Keratinocyte (primary cell): ENCODE measurements around the gene PAH. TPM values are rescaled to one million over a fixed set of nuclear protein-coding genes. Genes with fewer than 3 reads are reported as not detected.

ENCODE experiments used
- DNase-seq: peaks from one replicate; pipeline ENCODE4 v3.0.0-alpha.2; 2011; ENCODE audit warnings: low read depth, missing footprints, low spot score
- FAIRE-seq: peaks from 2 replicates; lab custom pipeline; 2011; peaks lifted over from hg19 to GRCh38; lab: Jason Lieb, UNC
- H2AFZ ChIP-seq: 2 replicates; pipeline ENCODE4 v1.6.0; 2012; ENCODE audit warnings: low read length, control low read depth, inconsistent platforms; ENCODE audit not compliant: control insufficient read depth
- H3K27ac ChIP-seq: 2 replicates; pipeline ENCODE4 v1.5.1; 2011; ENCODE audit warnings: low read length; ENCODE audit not compliant: control insufficient read depth, insufficient read depth
- H3K27me3 ChIP-seq: 3 replicates; pipeline ENCODE4 v1.6.0; 2011; ENCODE audit warnings: low read length; ENCODE audit not compliant: control insufficient read depth, insufficient read depth; ENCODE audit errors: extremely low read depth
- H3K36me3 ChIP-seq, 2 experiments: 2 replicates in 1 of 2; 3 replicates in 1 of 2; pipeline ENCODE4 v1.5.1; 2011; ENCODE audit warnings: low read length in 2 of 2, mild to moderate bottlenecking in 1 of 2; ENCODE audit not compliant: control insufficient read depth in 2 of 2, insufficient read depth in 2 of 2; ENCODE audit errors: extremely low read depth in 1 of 2
- H3K4me1 ChIP-seq: 3 replicates; pipeline ENCODE4 v1.5.1; 2011; ENCODE audit warnings: low read length; ENCODE audit not compliant: control insufficient read depth, insufficient read depth; ENCODE audit errors: extremely low read depth
- H3K4me2 ChIP-seq: 3 replicates; pipeline ENCODE4 v1.6.0; 2011; ENCODE audit warnings: low read depth, low read length; ENCODE audit not compliant: control insufficient read depth, insufficient read depth; ENCODE audit errors: extremely low read depth
- H3K4me3 ChIP-seq, 3 experiments: fragments of 200-600 bp in 1 of 3; sonication (generic) in 1 of 3; 2 replicates in 2 of 3; 3 replicates in 1 of 3; pipeline ENCODE4 v1.5.1; 2011 to 2016; ENCODE audit warnings: low read length in 3 of 3, mild to moderate bottlenecking in 3 of 3, control low read depth in 2 of 3, inconsistent platforms in 1 of 3, low read depth in 1 of 3, mixed read lengths in 1 of 3, mixed run types in 1 of 3, moderate library complexity in 1 of 3; ENCODE audit not compliant: control insufficient read depth in 2 of 3, insufficient read depth in 2 of 3; ENCODE audit errors: extremely low read depth in 1 of 3
- H3K79me2 ChIP-seq: 2 replicates; pipeline ENCODE4 v1.6.0; 2012; ENCODE audit warnings: low read length; ENCODE audit not compliant: control insufficient read depth, insufficient read depth
- H3K9ac ChIP-seq: 3 replicates; pipeline ENCODE4 v1.6.0; 2011; ENCODE audit warnings: low read length; ENCODE audit not compliant: control insufficient read depth, insufficient read depth; ENCODE audit errors: extremely low read depth
- H3K9me1 ChIP-seq: 3 replicates; pipeline ENCODE4 v1.6.0; 2011; ENCODE audit warnings: low read length; ENCODE audit not compliant: control insufficient read depth, insufficient read depth; ENCODE audit errors: extremely low read depth
- H3K9me3 ChIP-seq: 2 replicates; pipeline ENCODE4 v1.5.1; 2012; ENCODE audit warnings: low read depth, low read length; ENCODE audit not compliant: control insufficient read depth
- H4K20me1 ChIP-seq: 3 replicates; pipeline ENCODE4 v1.6.0; 2011; ENCODE audit warnings: low read length; ENCODE audit not compliant: control insufficient read depth, insufficient read depth; ENCODE audit errors: extremely low read depth
- EZH2 ChIP-seq: IDR thresholded peaks from one replicate; pipeline ENCODE4 v1.6.1; 2012; ENCODE audit warnings: inconsistent platforms, mild to moderate bottlenecking, low read length, moderate library complexity
- dilution Hi-C: fragments of 300-500 bp; cut with MboI; formaldehyde crosslinking; loops from one replicate; pipeline ENCODE4 v1.7.0; 2020; ENCODE audit warnings: low sequenced_read_pairs; ENCODE audit not compliant: extremely low pct_ligation_motif_present
- polyA plus RNA-seq, 5 experiments: library from polyadenylated mRNA; depleted of rRNA in 3 of 5; stranded (reverse) in 3 of 5; stranded (forward) in 1 of 5; unstranded in 1 of 5; fragments of >200 nt; gene quantifications; 1 replicate in 1 of 5; 2 replicates in 3 of 5; 3 replicates in 1 of 5; pipeline versions ENCODE4 v1.2.1 to v1.2.3, GENCODE V29; 2011 to 2012; ENCODE audit warnings: missing spikeins in 2 of 5, low read depth in 1 of 5, low replicate concordance in 1 of 5
- TF ChIP-seq, protein P1 (sequence below), 3 experiments: IDR thresholded peaks in 1 of 3; conservative IDR thresholded peaks in 1 of 3; optimal IDR thresholded peaks in 1 of 3; 2 replicates in 2 of 3; 3 replicates in 1 of 3; pipeline versions ENCODE3 to v1.5.1; 2011; ENCODE audit warnings: low read length in 3 of 3, mild to moderate bottlenecking in 3 of 3, moderate library complexity in 2 of 3, control low read depth in 1 of 3, inconsistent platforms in 1 of 3; ENCODE audit not compliant: insufficient read depth in 2 of 3; ENCODE audit errors: extremely low read depth in 1 of 3

PAH gene
- polyA plus RNA-seq, 1 donor (not counting 4 experiments of a cell fraction or from before 2014, with no cell fraction given): not detected

- no peak overlapping the region for H3K4me3 ChIP-seq
- DNase-seq (no peak), FAIRE-seq (no peak)
- H3K4me2 ChIP-seq: no peak overlapping the region
- no peaks in the 10 kb centered on the region for H3K9me1 ChIP-seq
- H3K36me3 ChIP-seq: no peaks in the 10 kb centered on the region
- H3K9ac ChIP-seq: no peak overlapping the region
- H2AFZ ChIP-seq: no peak overlapping the region
- H3K27ac ChIP-seq: no peak overlapping the region
- dilution Hi-C loops: no loop called here
- TF ChIP-seq, protein P1, sequence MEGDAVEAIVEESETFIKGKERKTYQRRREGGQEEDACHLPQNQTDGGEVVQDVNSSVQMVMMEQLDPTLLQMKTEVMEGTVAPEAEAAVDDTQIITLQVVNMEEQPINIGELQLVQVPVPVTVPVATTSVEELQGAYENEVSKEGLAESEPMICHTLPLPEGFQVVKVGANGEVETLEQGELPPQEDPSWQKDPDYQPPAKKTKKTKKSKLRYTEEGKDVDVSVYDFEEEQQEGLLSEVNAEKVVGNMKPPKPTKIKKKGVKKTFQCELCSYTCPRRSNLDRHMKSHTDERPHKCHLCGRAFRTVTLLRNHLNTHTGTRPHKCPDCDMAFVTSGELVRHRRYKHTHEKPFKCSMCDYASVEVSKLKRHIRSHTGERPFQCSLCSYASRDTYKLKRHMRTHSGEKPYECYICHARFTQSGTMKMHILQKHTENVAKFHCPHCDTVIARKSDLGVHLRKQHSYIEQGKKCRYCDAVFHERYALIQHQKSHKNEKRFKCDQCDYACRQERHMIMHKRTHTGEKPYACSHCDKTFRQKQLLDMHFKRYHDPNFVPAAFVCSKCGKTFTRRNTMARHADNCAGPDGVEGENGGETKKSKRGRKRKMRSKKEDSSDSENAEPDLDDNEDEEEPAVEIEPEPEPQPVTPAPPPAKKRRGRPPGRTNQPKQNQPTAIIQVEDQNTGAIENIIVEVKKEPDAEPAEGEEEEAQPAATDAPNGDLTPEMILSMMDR (optimal IDR thresholded peaks at IDR 0.05 in 1 of 3, IDR thresholded peaks at IDR 0.05 in 1 of 3, conservative IDR thresholded peaks at IDR 0.05 in 1 of 3; ENCODE audit: extremely low read depth in 1 of 3, insufficient read depth in 2 of 3, low read length in 3 of 3): no peak
- TF ChIP-seq EZH2: no peak
- H3K9me3 ChIP-seq: no peaks in the 10 kb centered on the region
- H3K4me1 ChIP-seq: no peaks in the 10 kb centered on the region
- H4K20me1 ChIP-seq: no peaks in the 10 kb centered on the region
- H3K79me2 ChIP-seq: no peaks in the 10 kb centered on the region
- H3K27me3 ChIP-seq: peaks cover 80% of the 10 kb centered on the region
Observed at GRCh38 chr12:102963796-102964195, 46.8 kb upstream of the PAH start.

DNA sequence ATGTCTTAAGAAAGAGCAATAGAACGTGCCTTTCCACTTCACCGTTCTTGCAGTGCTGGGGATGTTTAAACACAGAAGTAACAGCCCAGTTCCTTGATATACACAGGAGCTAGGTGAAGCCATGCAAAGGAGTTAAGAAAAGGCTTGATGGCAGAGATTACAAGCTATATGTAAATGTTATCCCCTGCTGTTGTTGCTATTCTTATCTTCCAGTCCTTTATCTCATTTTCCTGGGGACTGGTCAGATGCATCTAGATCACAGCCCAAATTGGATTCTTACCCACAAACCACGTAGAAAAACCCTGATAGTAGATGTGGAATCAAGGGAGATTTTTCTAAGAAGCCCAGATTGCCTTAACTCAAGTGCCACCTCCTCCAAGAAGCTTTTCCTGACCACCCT lies 45.9 kb upstream of the PAH start:
- TF ChIP-seq, protein P1 (optimal IDR thresholded peaks at IDR 0.05 in 1 of 3, IDR thresholded peaks at IDR 0.05 in 1 of 3, conservative IDR thresholded peaks at IDR 0.05 in 1 of 3; ENCODE audit: extremely low read depth in 1 of 3, insufficient read depth in 2 of 3, low read length in 3 of 3): no peak
- peak; percentile 6 for TF ChIP-seq EZH2
- Histone ChIP-seq H3K9me1 (no peaks in the 10 kb centered on the region), H3K4me3 (no peak overlapping the region), H3K27ac (no peak overlapping the region), H3K4me2 (no peak overlapping the region), H3K79me2 (no peaks in the 10 kb centered on the region), H3K4me1 (no peaks in the 10 kb centered on the region), H3K9ac (no peak overlapping the region), H3K27me3 (peaks cover 88% of the 10 kb centered on the region), H3K9me3 (no peaks in the 10 kb centered on the region), H4K20me1 (no peaks in the 10 kb centered on the region), H3K36me3 (no peaks in the 10 kb centered on the region), H2AFZ (no peak overlapping the region)
- dilution Hi-C loops: no loop called here
- no peak for FAIRE-seq
- no peak for DNase-seq
